HepG2 (cell line): ENCODE measurements around the gene CDT1. TPM values are rescaled to one million over a fixed set of nuclear protein-coding genes. Genes with fewer than 3 reads are reported as not detected.

Source experiments
- ATAC-seq: fragments of 200-7000 bp; cut with Tn5 transposase; 3 replicates; pipeline ENCODE4 v1.9.1; 2020; ENCODE audit warnings: mild to moderate bottlenecking, moderate library complexity
- BruUV-seq: library from RNA; stranded (reverse); fragments of 400-500 nt; replicated peaks from 2 replicates; lab custom pipeline; 2021; lab: Mats Ljungman, UMichigan
- CTCF ChIA-PET: fragments of 300-600 bp; formaldehyde crosslinking; extraction: SDS; loops from one replicate; lab custom pipeline; 2021; ENCODE audit warnings: low total read pairs, inconsistent platforms, low intra/inter-chr PET ratio; lab: Yijun Ruan, JAX
- POLR2A ChIA-PET: fragments of 350-600 bp; sonication (Branson Sonifier 250); formaldehyde crosslinking; loops from one replicate; lab custom pipeline; 2020; ENCODE audit warnings: antibody characterized with exemption, inconsistent platforms; lab: Yijun Ruan, JAX
- DNase-seq: peaks from one replicate; pipeline ENCODE4 v3.0.0-alpha.2; 2015; ENCODE audit warnings: low spot score
- FAIRE-seq: peaks from 3 replicates; lab custom pipeline; 2011; peaks lifted over from hg19 to GRCh38; lab: Jason Lieb, UNC
- H2AFZ ChIP-seq: one replicate; pipeline ENCODE4 v1.6.1; 2011; ENCODE audit warnings: low read length, inconsistent platforms
- H3K27ac ChIP-seq: fragments of 300-600 bp; 3 replicates; pipeline ENCODE4 v1.8.0; 2011; ENCODE audit warnings: mixed run types, mild to moderate bottlenecking, mixed read lengths, low read length, inconsistent platforms; ENCODE audit not compliant: insufficient read depth; ENCODE audit errors: extremely low read length
- H3K27me3 ChIP-seq, 2 experiments: fragments of 200-600 bp in 1 of 2; 2 replicates in 1 of 2; 3 replicates in 1 of 2; pipeline versions ENCODE4 v1.6.0 to v1.8.0; 2011; ENCODE audit warnings: low read length in 2 of 2, mild to moderate bottlenecking in 2 of 2, moderate library complexity in 2 of 2, inconsistent platforms in 1 of 2; ENCODE audit not compliant: insufficient read depth in 2 of 2, control insufficient read depth in 1 of 2
- H3K36me3 ChIP-seq, 2 experiments: fragments of 200-600 bp in 1 of 2; replicated peaks in 1 of 2; 2 replicates in 1 of 2; 3 replicates in 1 of 2; pipeline versions ENCODE4 v1.5.1 to v1.8.0; 2011; ENCODE audit warnings: low read length in 2 of 2, inconsistent platforms in 1 of 2; ENCODE audit not compliant: insufficient read depth in 2 of 2, control insufficient read depth in 1 of 2
- H3K4me1 ChIP-seq: 2 replicates; pipeline ENCODE4 v1.5.1; 2012; ENCODE audit warnings: low read length, inconsistent platforms; ENCODE audit not compliant: insufficient read depth
- H3K4me2 ChIP-seq: 2 replicates; pipeline ENCODE4 v1.6.0; 2011; ENCODE audit warnings: low read depth, low read length, inconsistent platforms
- H3K4me3 ChIP-seq, 3 experiments: fragments of 200-600 bp in 1 of 3; sonication (generic), shearing (Covaris generic) in 1 of 3; replicated peaks in 1 of 3; 2 replicates each; pipeline ENCODE4 v1.5.1; 2011 to 2016; ENCODE audit warnings: low read length in 3 of 3, inconsistent platforms in 2 of 3, low read depth in 2 of 3, mild to moderate bottlenecking in 2 of 3, control low read depth in 1 of 3, mixed read lengths in 1 of 3; ENCODE audit not compliant: insufficient read depth in 1 of 3
- H3K79me2 ChIP-seq: one replicate; pipeline ENCODE4 v1.6.1; 2011; ENCODE audit warnings: low read length, inconsistent platforms; ENCODE audit not compliant: insufficient read depth
- H3K9ac ChIP-seq: 2 replicates; pipeline ENCODE4 v1.6.0; 2011; ENCODE audit warnings: mild to moderate bottlenecking, low read depth, low read length, inconsistent platforms; ENCODE audit not compliant: insufficient read depth
- H3K9me3 ChIP-seq: 2 replicates; pipeline ENCODE4 v1.5.1; 2012; ENCODE audit warnings: mild to moderate bottlenecking, low read length
- H4K20me1 ChIP-seq: 2 replicates; pipeline ENCODE4 v1.6.0; 2011; ENCODE audit warnings: inconsistent platforms, mild to moderate bottlenecking, low read length, moderate library complexity; ENCODE audit not compliant: insufficient read depth
- FOSL2 ChIP-seq: sonication (generic); formaldehyde crosslinking; IDR thresholded peaks from 2 replicates; pipeline ENCODE4 v1.4.0; 2020; ENCODE audit warnings: missing genetic modification reagents
- GMEB1 ChIP-seq: sonication (generic); formaldehyde crosslinking; IDR thresholded peaks from 2 replicates; pipeline ENCODE4 v1.5.1; 2020; ENCODE audit warnings: missing genetic modification reagents, mild to moderate bottlenecking, borderline replicate concordance
- GZF1 ChIP-seq: sonication (generic); formaldehyde crosslinking; IDR thresholded peaks from 2 replicates; pipeline ENCODE4 v1.5.1; 2020; ENCODE audit warnings: mild to moderate bottlenecking, missing genetic modification reagents
- SALL1 ChIP-seq: sonication (generic); formaldehyde crosslinking; IDR thresholded peaks from 2 replicates; pipeline ENCODE4 v1.8.0; 2022; ENCODE audit warnings: mild to moderate bottlenecking, missing genetic modification reagents
- SP2 ChIP-seq: sonication (generic); formaldehyde crosslinking; IDR thresholded peaks from 2 replicates; pipeline ENCODE4 v1.5.1; 2020; ENCODE audit warnings: mild to moderate bottlenecking, missing genetic modification reagents
- TFAP4 ChIP-seq: sonication (generic); IDR thresholded peaks from 2 replicates; pipeline ENCODE4 v1.6.1; 2016; ENCODE audit warnings: low read depth, borderline replicate concordance
- TMF1 ChIP-seq: sonication (generic); formaldehyde crosslinking; IDR thresholded peaks from 2 replicates; pipeline ENCODE4 v1.8.1; 2022; ENCODE audit warnings: low read depth, missing genetic modification reagents
- YEATS2 ChIP-seq: sonication (generic); formaldehyde crosslinking; IDR thresholded peaks from 2 replicates; pipeline ENCODE4 v1.4.0; 2020; ENCODE audit warnings: missing genetic modification reagents, borderline replicate concordance
- ZNF598 ChIP-seq: sonication (generic); formaldehyde crosslinking; IDR thresholded peaks from 2 replicates; pipeline ENCODE4 v1.5.1; 2020; ENCODE audit warnings: mild to moderate bottlenecking, missing genetic modification reagents, borderline replicate concordance
- ZNF703 ChIP-seq: sonication (generic); formaldehyde crosslinking; IDR thresholded peaks from 2 replicates; pipeline ENCODE4 v1.5.1; 2020; ENCODE audit warnings: missing genetic modification reagents, mild to moderate bottlenecking, moderate library complexity, borderline replicate concordance
- ZNF737 ChIP-seq: sonication (generic); formaldehyde crosslinking; IDR thresholded peaks from 2 replicates; pipeline ENCODE4 v1.5.0; 2020; ENCODE audit warnings: missing genetic modification reagents, mild to moderate bottlenecking, borderline replicate concordance
- ZNF780A ChIP-seq: sonication (generic); formaldehyde crosslinking; IDR thresholded peaks from 2 replicates; pipeline ENCODE4 v1.8.0; 2022; ENCODE audit warnings: mild to moderate bottlenecking, missing genetic modification reagents, moderate library complexity
- ZSCAN21 ChIP-seq: sonication (generic); formaldehyde crosslinking; IDR thresholded peaks from 2 replicates; pipeline ENCODE4 v1.8.0; 2022; ENCODE audit warnings: mild to moderate bottlenecking, missing genetic modification reagents, moderate library complexity, borderline replicate concordance
- WGBS: methylation state at CpG from one replicate; pipeline ENCODE4 v1.1.6; 2017; ENCODE audit warnings: low lambda C conversion rate; 5-methylcytosine and 5-hydroxymethylcytosine counted together
- in situ Hi-C: cut with HindIII; loops from 2 replicates; pipeline ENCODE4 v1.10.0; 2017; ENCODE audit warnings: low pct_unique_long_range_greater_than_20kb; ENCODE audit not compliant: extremely low pct_ligation_motif_present
- intact Hi-C: fragments of 100-400 bp; cut with micrococcal nuclease; formaldehyde crosslinking; loops from one replicate; pipeline ENCODE4 v1.10.0; 2022; ENCODE audit not compliant: unreplicated experiment
- polyA plus RNA-seq, 8 experiments: library from polyadenylated mRNA; depleted of rRNA in 3 of 8; stranded (reverse) in 7 of 8; unstranded in 1 of 8; fragments of >200 nt; fragmentation: Illumina TruSeq in 4 of 8; extraction: Trizol in 4 of 8; gene quantifications; 2 replicates each; pipeline versions ENCODE4 v1.2.1 to v1.2.3, GENCODE V29; 2011 to 2016; ENCODE audit warnings: low read depth in 4 of 8, missing spikeins in 1 of 8, mixed read lengths in 1 of 8; ENCODE audit not compliant: insufficient read depth in 1 of 8
- total RNA-seq, 5 experiments: library from RNA; depleted of rRNA; stranded (reverse); fragments of >200 nt; fragmentation: Illumina TruSeq; extraction: Trizol; gene quantifications; 2 replicates each; pipeline ENCODE4 v1.2.3, GENCODE V29; 2016; ENCODE audit warnings: low read depth in 1 of 5
- TF ChIP-seq, protein P1 (sequence below): sonication (generic); formaldehyde crosslinking; IDR thresholded peaks from 2 replicates; pipeline ENCODE4 v1.9.0; 2021; ENCODE audit warnings: missing genetic modification reagents, borderline replicate concordance
- TF ChIP-seq, protein P2 (sequence below): sonication (generic); formaldehyde crosslinking; IDR thresholded peaks from 2 replicates; pipeline ENCODE4 v1.4.0; 2020; ENCODE audit warnings: missing genetic modification reagents

The CDT1 gene
- total and polyA plus RNA-seq, 2 of the 13 experiments (the other 11 are each of a cell fraction or from before 2014, with no cell fraction given), result 23.1 to 23.8 TPM

GRCh38 chr16:88812513-88813268 is 9.1 kb downstream of the CDT1 start:
- ChIA-PET POLR2A (interaction anchor here (1.6 to 4.9 kb wide), 6 partner anchors 28 to 405 kb away, joined by 3 to 36 read pairs (median 10); partner anchors contain the start of genes GALNS, TRAPPC2L and ZNF778), CTCF (interaction anchor here (0.6 to 0.8 kb wide), 2 partner anchors 9 to 69 kb away, joined by 3 read pairs; no protein-coding TSS in a partner anchor)
- no TSS peak for BruUV-seq
- Histone ChIP-seq H3K9ac (peak overlapping the region; percentile 90), H3K27ac (peak overlapping the region; percentile 76), H3K4me2 (peak overlapping the region; percentile 98), H2AFZ (no peak overlapping the region), H3K4me1 (peaks cover 36% of the 10 kb centered on the region), H3K36me3 (peaks cover 7 to 21% of the 10 kb centered on the region in 2 experiments; a peak in 4 of 5 replicates), H3K9me3 (no peaks in the 10 kb centered on the region), H3K79me2 (peaks cover 21% of the 10 kb centered on the region), H3K4me3 (peak overlapping the region; percentile 72 to 90 (median 74)), H4K20me1 (peaks cover 14% of the 10 kb centered on the region; the same call in 1 of the 2 replicates), H3K27me3 (peaks cover 0 to 3% of the 10 kb centered on the region in 2 experiments; a peak in 1 of 5 replicates)
- in situ Hi-C loops, result loop anchor here (5.0 kb wide), 1 partner anchor 45 kb away; the partner anchor contains the start of genes GALNS and TRAPPC2L
- ATAC-seq (no peak), DNase-seq (peak; percentile 44), FAIRE-seq (peak; percentile 46)
- intact Hi-C loops, result loop anchor here (5.0 kb wide), 1 partner anchor 55 kb away; no protein-coding TSS in a partner anchor
- WGBS, result 29% methylated on average over 31 of the region's 37 CpGs
- TF ChIP-seq GZF1 (CRISPR knock-in tag) (no peak), TFAP4 (peak; percentile 57; the same call in 1 of the 2 replicates), TMF1 (CRISPR knock-in tag) (0 out of 2 replicates have a peak, but pooled peaks have one; percentile 27), ZNF598 (CRISPR knock-in tag) (0 out of 2 replicates have a peak, but pooled peaks have one; percentile 5), YEATS2 (no peak), GMEB1 (CRISPR knock-in tag) (no peak), ZSCAN21 (CRISPR knock-in tag) (0 out of 2 replicates have a peak, but pooled peaks have one; percentile 6), FOSL2 (0 out of 2 replicates have a peak, but pooled peaks have one; percentile 2), ZNF780A (CRISPR knock-in tag) (no peak), ZNF737 (CRISPR knock-in tag) (no peak), ZNF703 (CRISPR knock-in tag) (0 out of 2 replicates have a peak, but pooled peaks have one; percentile 68), SP2 (no peak), SALL1 (CRISPR knock-in tag) (no peak)
- TF ChIP-seq, protein P1, sequence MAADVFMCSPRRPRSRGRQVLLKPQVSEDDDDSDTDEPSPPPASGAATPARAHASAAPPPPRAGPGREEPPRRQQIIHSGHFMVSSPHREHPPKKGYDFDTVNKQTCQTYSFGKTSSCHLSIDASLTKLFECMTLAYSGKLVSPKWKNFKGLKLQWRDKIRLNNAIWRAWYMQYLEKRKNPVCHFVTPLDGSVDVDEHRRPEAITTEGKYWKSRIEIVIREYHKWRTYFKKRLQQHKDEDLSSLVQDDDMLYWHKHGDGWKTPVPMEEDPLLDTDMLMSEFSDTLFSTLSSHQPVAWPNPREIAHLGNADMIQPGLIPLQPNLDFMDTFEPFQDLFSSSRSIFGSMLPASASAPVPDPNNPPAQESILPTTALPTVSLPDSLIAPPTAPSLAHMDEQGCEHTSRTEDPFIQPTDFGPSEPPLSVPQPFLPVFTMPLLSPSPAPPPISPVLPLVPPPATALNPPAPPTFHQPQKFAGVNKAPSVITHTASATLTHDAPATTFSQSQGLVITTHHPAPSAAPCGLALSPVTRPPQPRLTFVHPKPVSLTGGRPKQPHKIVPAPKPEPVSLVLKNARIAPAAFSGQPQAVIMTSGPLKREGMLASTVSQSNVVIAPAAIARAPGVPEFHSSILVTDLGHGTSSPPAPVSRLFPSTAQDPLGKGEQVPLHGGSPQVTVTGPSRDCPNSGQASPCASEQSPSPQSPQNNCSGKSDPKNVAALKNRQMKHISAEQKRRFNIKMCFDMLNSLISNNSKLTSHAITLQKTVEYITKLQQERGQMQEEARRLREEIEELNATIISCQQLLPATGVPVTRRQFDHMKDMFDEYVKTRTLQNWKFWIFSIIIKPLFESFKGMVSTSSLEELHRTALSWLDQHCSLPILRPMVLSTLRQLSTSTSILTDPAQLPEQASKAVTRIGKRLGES (CRISPR knock-in tag), result no peak
- TF ChIP-seq, protein P2, sequence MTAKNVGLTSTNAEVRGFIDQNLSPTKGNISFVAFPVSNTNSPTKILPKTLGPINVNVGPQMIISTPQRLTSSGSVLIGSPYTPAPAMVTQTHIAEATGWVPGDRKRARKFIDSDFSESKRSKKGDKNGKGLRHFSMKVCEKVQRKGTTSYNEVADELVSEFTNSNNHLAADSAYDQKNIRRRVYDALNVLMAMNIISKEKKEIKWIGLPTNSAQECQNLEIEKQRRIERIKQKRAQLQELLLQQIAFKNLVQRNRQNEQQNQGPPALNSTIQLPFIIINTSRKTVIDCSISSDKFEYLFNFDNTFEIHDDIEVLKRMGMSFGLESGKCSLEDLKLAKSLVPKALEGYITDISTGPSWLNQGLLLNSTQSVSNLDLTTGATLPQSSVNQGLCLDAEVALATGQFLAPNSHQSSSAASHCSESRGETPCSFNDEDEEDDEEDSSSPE (CRISPR knock-in tag), result no peak; the same call in 1 of the 2 replicates
